Measurements from ENCODE around the gene PPP6R3. TPM values are rescaled to one million over a fixed set of nuclear protein-coding genes. Genes with fewer than 3 reads are reported as not detected.
"Not testable (repeated sequence)": the region's sequence is repeated elsewhere in the genome, so short reads cannot be mapped to it uniquely, and the experiment has no call there.

The PPP6R3 gene
- total RNA-seq, 1 experiment from 2014 or later = 133 TPM

DNA sequence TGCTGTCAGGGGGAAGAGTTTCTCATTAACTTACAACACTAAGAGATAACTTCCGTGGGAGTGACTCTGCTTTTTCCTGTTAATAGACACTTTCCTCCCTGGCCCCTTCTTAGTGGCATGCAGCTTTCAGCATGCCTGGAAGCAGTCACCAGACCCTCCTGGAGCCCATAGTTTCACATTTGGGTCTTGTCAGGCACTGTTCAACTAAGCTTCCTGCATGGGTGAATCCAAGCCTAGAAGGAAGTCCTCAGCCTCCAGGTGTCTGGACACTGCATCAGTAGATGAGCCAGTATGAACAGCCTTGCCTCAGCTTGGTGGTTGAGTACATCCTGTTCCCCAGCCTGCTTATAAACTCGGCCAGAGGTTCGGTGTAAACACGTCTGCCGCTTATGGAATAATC is 68.1 kb downstream of the PPP6R3 start:
- H3K27me3 ChIP-seq (ENCODE audit: control insufficient read depth, insufficient read depth, low read length) = no peaks in the 10 kb centered on the region
- H3K4me3 ChIP-seq (ENCODE audit: insufficient read depth, low read depth, low read length) = no peak overlapping the region
- H3K36me3 ChIP-seq (replicated peaks; ENCODE audit: control insufficient read depth, insufficient read depth, low read length) = peaks cover 12% of the 10 kb centered on the region
- DNase-seq = no peak

DNA sequence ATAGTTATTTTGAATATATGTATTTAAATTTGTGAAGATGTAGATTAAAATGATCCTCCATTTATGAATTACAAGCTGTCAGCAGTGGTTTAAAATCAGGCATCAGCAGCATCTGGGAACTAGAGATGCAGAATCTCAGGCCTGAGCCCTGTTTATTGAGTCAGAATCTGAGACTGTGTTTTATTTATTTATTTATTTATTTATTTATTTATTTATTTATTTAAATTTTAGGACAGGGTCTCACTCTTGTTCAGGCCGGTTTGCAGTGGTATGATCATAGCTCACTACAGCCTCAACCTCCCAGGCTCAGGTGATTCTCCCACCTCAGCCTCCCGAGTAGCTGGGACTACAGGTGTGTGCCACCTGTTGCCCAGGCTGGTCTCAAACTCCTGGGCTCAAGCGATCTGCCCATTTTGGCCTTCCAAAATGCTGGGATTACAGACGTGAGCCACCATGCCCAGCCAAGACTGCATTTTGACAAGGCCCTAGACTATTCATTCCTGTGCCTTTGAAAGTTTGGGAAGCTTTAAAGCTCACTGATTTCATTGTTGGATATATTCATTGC is 70.7 kb downstream of the PPP6R3 start:
- Histone ChIP-seq H3K27me3 (ENCODE audit: control insufficient read depth, insufficient read depth, low read length) (no peaks in the 10 kb centered on the region), H3K36me3 (replicated peaks; ENCODE audit: control insufficient read depth, insufficient read depth, low read length) (peaks cover 10% of the 10 kb centered on the region), H3K4me3 (ENCODE audit: insufficient read depth, low read depth, low read length) (no peak overlapping the region)
- no peak for DNase-seq

DNA sequence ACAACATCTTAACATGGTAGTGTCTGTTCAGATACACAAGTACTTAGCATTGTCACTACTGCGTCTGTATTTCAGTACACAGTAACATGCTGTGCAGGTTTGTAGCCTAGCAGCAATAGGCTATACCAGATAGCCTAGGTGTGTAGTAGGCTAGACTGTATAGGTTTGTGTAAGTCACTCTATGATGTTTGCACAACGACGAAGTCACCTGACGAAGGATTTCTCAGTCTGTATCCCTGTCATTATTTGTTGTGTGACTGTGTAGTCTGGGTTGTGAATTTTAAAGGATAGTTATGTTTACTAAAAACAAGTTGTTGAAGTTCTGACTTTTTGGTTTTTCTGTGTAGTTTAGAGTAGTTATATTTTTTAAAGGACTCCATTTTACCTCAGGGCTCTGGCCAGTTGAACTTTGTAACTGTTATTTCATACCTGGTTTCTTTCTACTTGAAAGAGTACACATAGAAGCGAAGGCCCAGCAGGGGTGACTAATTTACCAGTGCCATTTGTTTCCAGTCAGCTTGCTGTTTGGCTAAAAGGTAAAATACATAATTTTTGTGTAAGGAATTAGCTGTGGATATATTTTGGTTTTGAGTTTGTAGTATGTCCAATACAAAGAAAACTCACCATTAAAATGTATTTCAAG is 72.3 kb downstream of the PPP6R3 start:
- peaks cover 4% of the 10 kb centered on the region for H3K36me3 ChIP-seq (replicated peaks; ENCODE audit: control insufficient read depth, insufficient read depth, low read length)
- no peak for DNase-seq
- H3K27me3 ChIP-seq (ENCODE audit: control insufficient read depth, insufficient read depth, low read length) = no peaks in the 10 kb centered on the region
- no peak overlapping the region for H3K4me3 ChIP-seq (ENCODE audit: insufficient read depth, low read depth, low read length)

DNA sequence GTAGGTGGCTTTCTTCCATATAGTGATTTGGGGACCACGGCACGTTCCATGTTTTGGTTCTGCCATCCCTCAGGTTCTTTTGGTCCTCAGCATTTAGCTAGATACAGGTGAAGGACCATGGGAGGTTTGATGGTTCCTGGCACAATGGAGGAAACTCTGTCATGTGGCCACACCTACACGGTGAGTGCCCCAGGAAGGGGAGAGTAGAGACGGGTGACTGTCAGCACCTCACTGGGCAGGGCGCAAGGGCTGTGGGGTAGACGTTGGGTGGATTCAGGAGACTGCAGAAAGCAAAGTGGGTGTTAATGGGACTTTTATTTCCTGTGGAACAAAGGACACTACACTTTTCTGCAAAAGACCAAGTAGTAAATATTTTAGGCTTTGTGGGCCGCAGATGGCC is 73.4 kb downstream of the PPP6R3 start:
- Histone ChIP-seq H3K36me3 (replicated peaks; ENCODE audit: control insufficient read depth, insufficient read depth, low read length) (peaks cover 2% of the 10 kb centered on the region), H3K4me3 (ENCODE audit: insufficient read depth, low read depth, low read length) (no peak overlapping the region), H3K27me3 (ENCODE audit: control insufficient read depth, insufficient read depth, low read length) (no peaks in the 10 kb centered on the region)
- no peak for DNase-seq

DNA sequence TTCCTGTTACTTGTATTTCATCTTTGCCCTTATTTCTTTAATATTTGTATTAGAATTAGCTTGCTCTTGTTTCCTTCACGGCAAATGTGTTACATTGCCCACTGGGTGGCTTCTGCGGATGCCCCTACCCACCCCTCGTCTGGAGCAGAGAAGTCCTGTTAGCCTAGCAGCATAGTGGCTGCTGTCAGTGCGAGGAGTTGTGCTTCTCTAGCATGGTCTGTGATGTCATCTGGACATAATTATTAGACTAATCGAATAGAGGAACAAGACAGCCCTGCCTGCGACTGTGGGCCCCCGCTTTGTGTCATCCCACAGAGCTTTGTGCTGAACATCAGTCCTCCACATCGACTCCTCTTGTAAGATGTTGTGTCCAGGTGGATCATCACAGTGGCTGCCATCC is 74.5 kb downstream of the PPP6R3 start:
- Histone ChIP-seq H3K36me3 (replicated peaks; ENCODE audit: control insufficient read depth, insufficient read depth, low read length) (peaks cover 5% of the 10 kb centered on the region), H3K4me3 (ENCODE audit: insufficient read depth, low read depth, low read length) (no peak overlapping the region), H3K27me3 (ENCODE audit: control insufficient read depth, insufficient read depth, low read length) (no peaks in the 10 kb centered on the region)
- no peak for DNase-seq

DNA sequence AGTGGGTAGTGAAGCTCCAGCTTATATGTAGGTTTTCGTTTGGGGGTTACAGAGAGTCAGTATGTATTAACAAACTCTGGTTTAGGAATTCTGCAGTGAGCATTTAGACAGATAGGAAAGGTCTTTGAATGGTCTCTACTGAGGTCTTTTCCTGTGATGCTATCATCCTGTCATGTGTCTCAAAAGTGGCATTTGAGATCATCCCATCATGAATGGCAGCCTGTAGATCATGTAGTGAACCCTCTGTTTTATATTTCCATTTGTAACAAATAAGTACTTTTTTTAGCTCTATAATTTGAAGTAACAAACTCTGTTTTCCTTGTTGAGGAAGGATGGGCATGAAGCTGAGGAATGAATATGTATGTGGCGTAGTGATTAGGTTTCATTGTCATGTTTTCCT is 76.2 kb downstream of the PPP6R3 start:
- peaks cover 5% of the 10 kb centered on the region for H3K36me3 ChIP-seq (replicated peaks; ENCODE audit: control insufficient read depth, insufficient read depth, low read length)
- no peaks in the 10 kb centered on the region for H3K27me3 ChIP-seq (ENCODE audit: control insufficient read depth, insufficient read depth, low read length)
- no peak overlapping the region for H3K4me3 ChIP-seq (ENCODE audit: insufficient read depth, low read depth, low read length)
- no peak for DNase-seq

DNA sequence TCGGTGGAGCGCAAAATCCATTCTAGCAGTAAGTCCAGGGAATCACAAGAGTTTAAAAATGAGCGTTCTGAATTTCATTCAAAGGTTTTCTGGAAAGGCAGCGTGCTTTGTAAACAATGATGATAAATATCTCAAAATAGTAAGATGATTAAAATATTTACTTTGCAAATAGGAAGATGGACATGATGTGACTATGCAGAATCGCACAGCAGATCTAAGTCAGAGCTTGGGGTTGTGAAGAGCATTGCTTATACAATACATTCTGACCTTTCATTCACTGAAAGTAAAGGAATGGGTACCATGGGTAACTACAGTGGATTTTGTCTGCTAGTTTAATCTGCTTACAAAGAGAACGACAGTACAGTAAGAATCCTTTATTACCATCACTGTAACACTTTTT is 77.5 kb downstream of the PPP6R3 start:
- H3K4me3 ChIP-seq (ENCODE audit: insufficient read depth, low read depth, low read length) = no peak overlapping the region
- H3K27me3 ChIP-seq (ENCODE audit: control insufficient read depth, insufficient read depth, low read length) = no peaks in the 10 kb centered on the region
- peaks cover 5% of the 10 kb centered on the region for H3K36me3 ChIP-seq (replicated peaks; ENCODE audit: control insufficient read depth, insufficient read depth, low read length)
- DNase-seq = no peak

DNA sequence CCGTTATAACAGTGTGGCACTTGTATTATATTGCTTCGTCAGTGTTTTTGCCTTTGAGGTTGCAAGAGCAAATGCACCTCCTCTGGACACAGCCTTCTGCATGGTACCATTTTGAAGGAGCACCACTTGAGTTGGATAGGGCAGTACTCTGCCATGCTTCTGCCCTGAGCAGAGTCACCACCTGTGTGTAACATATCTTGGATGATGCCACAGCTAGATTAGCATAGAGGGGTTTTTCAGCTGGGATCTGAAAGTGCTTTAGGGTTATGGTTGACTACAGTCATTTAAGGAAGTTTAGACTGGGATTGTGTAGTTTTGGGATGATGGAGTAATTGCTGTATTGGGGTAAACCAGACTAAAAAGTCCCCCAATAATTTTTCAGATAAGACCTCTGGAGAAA is 78.8 kb downstream of the PPP6R3 start:
- H3K36me3 ChIP-seq (replicated peaks; ENCODE audit: control insufficient read depth, insufficient read depth, low read length) = peaks cover 6% of the 10 kb centered on the region
- no peak overlapping the region for H3K4me3 ChIP-seq (ENCODE audit: insufficient read depth, low read depth, low read length)
- DNase-seq = no peak
- H3K27me3 ChIP-seq (ENCODE audit: control insufficient read depth, insufficient read depth, low read length) = no peaks in the 10 kb centered on the region

DNA sequence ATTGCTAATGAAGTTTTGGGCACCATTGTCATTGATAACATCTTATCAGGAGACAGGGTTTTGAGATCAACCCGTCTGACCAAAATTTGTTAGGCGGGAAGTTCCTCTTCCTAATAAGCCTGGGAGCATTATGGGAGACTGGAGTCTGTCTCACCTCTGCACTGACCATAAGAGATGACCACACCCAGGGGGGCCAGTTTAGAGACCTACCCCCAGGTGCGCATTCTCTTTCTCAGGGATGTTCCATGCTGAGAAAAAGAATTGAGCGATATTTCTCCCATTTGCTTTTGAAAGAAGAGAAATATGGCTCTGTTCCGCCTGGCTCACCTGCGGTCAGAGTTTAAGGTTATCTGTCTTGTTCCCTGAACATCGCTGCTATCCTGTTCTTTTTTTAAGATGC is 80.0 kb downstream of the PPP6R3 start:
- H3K4me3 ChIP-seq (ENCODE audit: insufficient read depth, low read depth, low read length); H3K36me3 ChIP-seq (replicated peaks; ENCODE audit: control insufficient read depth, insufficient read depth, low read length); H3K27me3 ChIP-seq (ENCODE audit: control insufficient read depth, insufficient read depth, low read length); DNase-seq: not testable (repeated sequence)

DNA sequence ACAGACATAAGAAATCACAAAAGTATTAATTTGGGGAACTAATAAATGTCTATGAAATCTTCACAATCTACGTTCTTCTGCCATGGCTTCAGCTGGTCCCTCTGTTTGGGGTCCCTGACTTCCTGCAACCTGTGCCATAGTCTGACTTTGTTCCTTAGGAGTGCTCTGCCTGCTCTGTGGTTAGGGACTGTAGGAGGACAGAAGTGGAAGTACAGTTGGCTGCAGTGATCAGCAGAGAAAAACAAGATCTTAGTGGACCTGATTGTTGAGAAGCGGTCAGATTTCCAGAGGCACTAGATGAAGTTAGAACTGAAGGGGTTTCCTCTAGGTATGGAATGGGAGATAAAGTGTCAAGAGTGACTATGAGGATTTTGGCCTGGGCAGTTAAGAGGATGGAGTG is 80.6 kb downstream of the PPP6R3 start:
- Histone ChIP-seq H3K4me3 (ENCODE audit: insufficient read depth, low read depth, low read length) (no peak overlapping the region), H3K27me3 (ENCODE audit: control insufficient read depth, insufficient read depth, low read length) (no peaks in the 10 kb centered on the region), H3K36me3 (replicated peaks; ENCODE audit: control insufficient read depth, insufficient read depth, low read length) (peaks cover 6% of the 10 kb centered on the region)
- no peak for DNase-seq

DNA sequence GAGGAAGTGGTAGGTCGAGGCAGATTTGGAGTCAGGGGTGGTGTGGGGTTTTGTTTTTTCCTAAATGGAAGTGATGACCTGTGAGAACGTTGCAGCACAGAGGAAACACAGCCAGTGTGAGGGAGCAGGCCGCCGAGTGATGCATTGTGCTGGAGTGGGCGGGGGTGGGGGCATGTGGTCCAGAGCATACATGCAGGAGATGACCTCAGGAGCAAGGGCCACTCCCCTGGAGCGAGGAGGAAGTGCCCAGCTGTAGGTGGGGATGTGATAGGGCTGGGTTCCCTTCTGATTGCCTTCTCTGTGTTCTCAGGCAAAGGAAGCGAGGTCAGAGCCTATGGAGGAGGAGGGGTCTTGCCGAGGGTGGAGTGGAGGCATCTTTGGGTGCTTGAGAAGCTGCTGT is 81.4 kb downstream of the PPP6R3 start:
- Histone ChIP-seq H3K4me3 (ENCODE audit: insufficient read depth, low read depth, low read length) (no peak overlapping the region), H3K36me3 (replicated peaks; ENCODE audit: control insufficient read depth, insufficient read depth, low read length) (peaks cover 6% of the 10 kb centered on the region), H3K27me3 (ENCODE audit: control insufficient read depth, insufficient read depth, low read length) (no peaks in the 10 kb centered on the region)
- no peak for DNase-seq

DNA sequence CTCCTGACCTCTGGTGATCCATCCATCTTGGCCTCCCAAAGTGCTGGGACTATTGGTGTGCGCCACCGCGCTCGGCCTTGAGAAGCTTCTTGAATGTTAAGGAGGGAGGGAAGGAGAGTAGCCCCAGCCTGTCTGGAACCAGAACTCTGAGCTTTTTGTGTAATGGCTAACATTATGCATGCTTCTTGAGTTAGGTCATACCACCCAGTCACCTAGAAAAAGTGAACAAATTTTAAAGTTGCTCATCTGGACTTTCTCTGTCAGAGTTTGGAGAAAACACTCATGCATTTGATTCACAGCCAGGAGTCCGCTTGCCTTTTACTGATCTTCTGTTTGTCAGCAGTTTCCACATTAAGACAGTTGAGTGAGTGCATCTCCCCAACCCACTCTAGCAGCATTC is 82.1 kb downstream of the PPP6R3 start:
- DNase-seq = no peak
- peaks cover 6% of the 10 kb centered on the region for H3K36me3 ChIP-seq (replicated peaks; ENCODE audit: control insufficient read depth, insufficient read depth, low read length)

DNA sequence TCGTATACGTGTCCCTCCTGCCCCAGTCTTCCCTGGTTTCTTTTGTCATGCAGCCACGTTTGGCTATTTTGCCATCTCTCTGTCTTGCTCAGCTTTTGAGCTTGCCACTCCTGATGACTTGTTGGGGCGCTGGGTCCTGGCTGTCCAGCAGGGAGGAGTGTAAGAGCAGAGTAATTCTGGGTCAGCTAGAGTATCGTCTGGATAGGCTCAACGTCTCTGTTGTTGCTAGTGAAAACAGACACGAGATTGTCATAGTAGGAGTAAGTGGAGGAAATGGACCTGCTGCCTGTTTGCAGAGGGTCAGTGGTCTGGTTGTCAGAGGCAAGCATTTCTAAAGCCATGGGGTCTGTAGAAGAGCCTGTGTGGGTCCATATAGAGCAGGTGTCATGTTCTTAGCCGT is 83.0 kb downstream of the PPP6R3 start:
- H3K4me3 ChIP-seq (ENCODE audit: insufficient read depth, low read depth, low read length) = no peak overlapping the region
- no peaks in the 10 kb centered on the region for H3K27me3 ChIP-seq (ENCODE audit: control insufficient read depth, insufficient read depth, low read length)
- H3K36me3 ChIP-seq (replicated peaks; ENCODE audit: control insufficient read depth, insufficient read depth, low read length) = peaks cover 8% of the 10 kb centered on the region
- no peak for DNase-seq

More for the DNA sequence above, 82.1 kb downstream of the PPP6R3 start:
- no peak overlapping the region for H3K4me3 ChIP-seq (ENCODE audit: insufficient read depth, low read depth, low read length)
- no peaks in the 10 kb centered on the region for H3K27me3 ChIP-seq (ENCODE audit: control insufficient read depth, insufficient read depth, low read length)

DNA sequence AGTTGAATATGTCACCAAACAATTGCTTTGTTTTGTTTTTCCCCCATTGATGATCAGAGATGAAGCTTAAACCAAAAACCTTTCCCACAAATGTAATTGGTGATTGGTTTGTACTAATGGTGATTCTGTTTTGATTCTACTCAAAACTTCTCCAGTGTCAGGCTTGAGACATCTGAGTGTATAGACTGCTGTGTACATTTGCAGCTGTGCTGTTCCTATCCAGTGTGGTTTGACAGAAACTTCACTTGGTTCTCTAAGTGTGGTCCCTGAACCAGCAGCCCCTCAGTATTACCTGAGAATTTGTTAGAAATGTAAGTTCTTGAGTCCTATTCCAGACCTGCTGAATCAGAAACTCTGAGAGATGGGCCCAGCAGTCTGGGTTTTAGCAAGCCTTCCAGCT is 84.8 kb downstream of the PPP6R3 start:
- Histone ChIP-seq H3K36me3 (replicated peaks; ENCODE audit: control insufficient read depth, insufficient read depth, low read length) (peaks cover 4% of the 10 kb centered on the region), H3K27me3 (ENCODE audit: control insufficient read depth, insufficient read depth, low read length) (no peaks in the 10 kb centered on the region), H3K4me3 (ENCODE audit: insufficient read depth, low read depth, low read length) (no peak overlapping the region)
- no peak for DNase-seq

DNA sequence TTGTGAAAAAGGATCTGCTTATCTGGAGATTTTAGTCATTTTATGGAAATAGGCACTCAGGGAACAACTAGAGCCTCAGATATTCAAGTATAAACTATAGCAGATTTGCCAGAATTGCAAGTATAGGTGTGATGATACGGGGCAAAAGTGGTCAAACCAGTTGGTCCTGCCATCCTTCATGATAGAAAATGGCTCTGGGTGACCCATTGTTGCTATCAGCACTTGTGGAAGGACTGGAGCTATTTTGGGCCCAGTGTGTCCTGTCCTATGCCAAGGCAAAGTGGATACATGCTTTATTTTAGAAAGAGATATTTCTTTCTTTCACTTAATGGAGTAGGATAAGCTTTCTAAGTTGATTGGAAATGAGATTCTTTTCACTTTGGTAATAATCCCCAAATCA is 85.2 kb downstream of the PPP6R3 start:
- H3K27me3 ChIP-seq (ENCODE audit: control insufficient read depth, insufficient read depth, low read length) = no peaks in the 10 kb centered on the region
- no peak for DNase-seq
- H3K4me3 ChIP-seq (ENCODE audit: insufficient read depth, low read depth, low read length) = no peak overlapping the region
- peaks cover 6% of the 10 kb centered on the region for H3K36me3 ChIP-seq (replicated peaks; ENCODE audit: control insufficient read depth, insufficient read depth, low read length)

DNA sequence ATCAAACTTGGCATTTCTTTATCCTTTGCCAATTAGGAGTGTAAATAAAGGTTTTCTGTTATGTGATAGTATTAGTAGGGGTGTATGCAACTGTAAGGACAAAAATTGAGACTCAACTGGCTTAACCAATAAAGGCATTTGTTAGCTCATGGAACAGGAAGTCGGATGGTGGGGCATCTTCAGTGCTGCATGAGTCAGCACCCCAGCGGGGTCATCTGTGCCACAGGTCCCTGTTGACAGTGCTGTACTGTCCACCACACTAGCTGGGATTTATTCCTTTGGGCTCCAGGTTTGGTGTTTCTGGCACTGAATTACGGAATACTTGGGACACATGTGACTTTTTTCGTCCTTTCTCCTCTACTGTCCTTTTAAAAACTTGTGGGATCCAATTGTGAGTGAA is 86.0 kb downstream of the PPP6R3 start:
- H3K4me3 ChIP-seq (ENCODE audit: insufficient read depth, low read depth, low read length) = no peak overlapping the region
- DNase-seq = no peak
- H3K36me3 ChIP-seq (replicated peaks; ENCODE audit: control insufficient read depth, insufficient read depth, low read length) = peaks cover 6% of the 10 kb centered on the region
- no peaks in the 10 kb centered on the region for H3K27me3 ChIP-seq (ENCODE audit: control insufficient read depth, insufficient read depth, low read length)
